ENCODE data around the gene SULT4A1. TPM values are rescaled to one million over a fixed set of nuclear protein-coding genes. Genes with fewer than 3 reads are reported as not detected.

SULT4A1 gene
- total and polyA plus RNA-seq, 2 of the 8 experiments (the other 6 are each of a cell fraction or from before 2014, with no cell fraction given): 9.1 to 11.8 TPM

- TF ChIP-seq, protein P1, sequence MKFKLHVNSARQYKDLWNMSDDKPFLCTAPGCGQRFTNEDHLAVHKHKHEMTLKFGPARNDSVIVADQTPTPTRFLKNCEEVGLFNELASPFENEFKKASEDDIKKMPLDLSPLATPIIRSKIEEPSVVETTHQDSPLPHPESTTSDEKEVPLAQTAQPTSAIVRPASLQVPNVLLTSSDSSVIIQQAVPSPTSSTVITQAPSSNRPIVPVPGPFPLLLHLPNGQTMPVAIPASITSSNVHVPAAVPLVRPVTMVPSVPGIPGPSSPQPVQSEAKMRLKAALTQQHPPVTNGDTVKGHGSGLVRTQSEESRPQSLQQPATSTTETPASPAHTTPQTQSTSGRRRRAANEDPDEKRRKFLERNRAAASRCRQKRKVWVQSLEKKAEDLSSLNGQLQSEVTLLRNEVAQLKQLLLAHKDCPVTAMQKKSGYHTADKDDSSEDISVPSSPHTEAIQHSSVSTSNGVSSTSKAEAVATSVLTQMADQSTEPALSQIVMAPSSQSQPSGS (IDR thresholded peaks at IDR 0.05; ENCODE audit: low read length): no peak
- TF ChIP-seq TCF12 (IDR thresholded peaks at IDR 0.05; ENCODE audit: low read depth, low read length) (no peak), RXRA (IDR thresholded peaks at IDR 0.05; ENCODE audit: insufficient read depth, low read depth, low read length) (no peak), GABPA (IDR thresholded peaks at IDR 0.05; ENCODE audit: borderline replicate concordance, insufficient read depth, low read length) (no peak)
Observed at GRCh38 chr22:43812890-43813289, 49.4 kb downstream of the SULT4A1 start (continued).
